Measurements from ENCODE around the gene ADAMTS16. TPM values are rescaled to one million over a fixed set of nuclear protein-coding genes. Genes with fewer than 3 reads are reported as not detected.

Gene ADAMTS16
- total RNA-seq, 1 donor: 0.27 TPM

DNA sequence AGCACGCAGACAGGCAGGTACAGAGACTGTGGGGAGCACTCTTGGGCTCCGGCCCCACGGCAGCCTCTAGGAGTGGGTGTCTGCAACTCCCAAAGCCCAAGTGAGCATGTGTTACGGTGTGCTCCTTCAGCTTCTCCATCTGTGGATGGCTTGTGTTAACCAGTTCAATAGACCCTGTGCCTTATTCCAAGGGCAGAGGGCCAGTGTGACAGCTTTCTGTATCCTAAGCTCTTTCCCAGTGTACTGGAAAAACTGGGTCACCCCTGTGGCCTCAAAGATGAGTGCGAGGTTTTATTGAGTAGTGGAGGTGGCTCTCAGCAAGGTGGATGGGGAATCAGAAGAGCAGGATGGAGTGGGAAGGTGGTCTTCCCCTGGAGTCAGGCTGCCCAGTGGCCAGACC is 78.3 kb downstream of the ADAMTS16 start:
- TF ChIP-seq, protein P1, sequence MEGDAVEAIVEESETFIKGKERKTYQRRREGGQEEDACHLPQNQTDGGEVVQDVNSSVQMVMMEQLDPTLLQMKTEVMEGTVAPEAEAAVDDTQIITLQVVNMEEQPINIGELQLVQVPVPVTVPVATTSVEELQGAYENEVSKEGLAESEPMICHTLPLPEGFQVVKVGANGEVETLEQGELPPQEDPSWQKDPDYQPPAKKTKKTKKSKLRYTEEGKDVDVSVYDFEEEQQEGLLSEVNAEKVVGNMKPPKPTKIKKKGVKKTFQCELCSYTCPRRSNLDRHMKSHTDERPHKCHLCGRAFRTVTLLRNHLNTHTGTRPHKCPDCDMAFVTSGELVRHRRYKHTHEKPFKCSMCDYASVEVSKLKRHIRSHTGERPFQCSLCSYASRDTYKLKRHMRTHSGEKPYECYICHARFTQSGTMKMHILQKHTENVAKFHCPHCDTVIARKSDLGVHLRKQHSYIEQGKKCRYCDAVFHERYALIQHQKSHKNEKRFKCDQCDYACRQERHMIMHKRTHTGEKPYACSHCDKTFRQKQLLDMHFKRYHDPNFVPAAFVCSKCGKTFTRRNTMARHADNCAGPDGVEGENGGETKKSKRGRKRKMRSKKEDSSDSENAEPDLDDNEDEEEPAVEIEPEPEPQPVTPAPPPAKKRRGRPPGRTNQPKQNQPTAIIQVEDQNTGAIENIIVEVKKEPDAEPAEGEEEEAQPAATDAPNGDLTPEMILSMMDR (IDR thresholded peaks at IDR 0.05; ENCODE audit: insufficient read depth, low read length): no peak

DNA sequence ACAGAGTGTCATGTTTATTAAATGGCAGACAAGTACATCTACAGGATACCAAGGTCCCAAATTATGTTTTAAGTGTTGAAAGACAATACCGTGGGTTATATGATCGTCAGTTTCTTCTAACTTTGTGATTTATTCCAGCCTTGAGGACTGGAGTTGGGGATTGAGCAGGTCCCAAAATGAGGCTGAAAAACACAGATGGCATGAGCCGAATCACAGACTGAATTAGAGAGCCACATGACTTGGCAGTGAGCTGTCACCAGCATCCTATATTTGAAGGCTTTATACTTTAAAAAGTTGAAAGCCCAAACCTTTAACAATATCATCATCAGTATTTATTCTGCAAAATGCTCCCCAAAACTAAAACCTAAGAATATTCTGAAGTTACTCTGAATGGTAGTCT is 79.4 kb downstream of the ADAMTS16 start:
- no peak overlapping the region for H3K4me3 ChIP-seq (ENCODE audit: low read depth, low read length)
- TF ChIP-seq, protein P1 (IDR thresholded peaks at IDR 0.05; ENCODE audit: insufficient read depth, low read length): no peak
- DNase-seq (ENCODE audit: low read depth): no peak

More for the DNA sequence above, 78.3 kb downstream of the ADAMTS16 start:
- no peak for DNase-seq (ENCODE audit: low read depth)
- no peak overlapping the region for H3K4me3 ChIP-seq (ENCODE audit: low read depth, low read length)

DNA sequence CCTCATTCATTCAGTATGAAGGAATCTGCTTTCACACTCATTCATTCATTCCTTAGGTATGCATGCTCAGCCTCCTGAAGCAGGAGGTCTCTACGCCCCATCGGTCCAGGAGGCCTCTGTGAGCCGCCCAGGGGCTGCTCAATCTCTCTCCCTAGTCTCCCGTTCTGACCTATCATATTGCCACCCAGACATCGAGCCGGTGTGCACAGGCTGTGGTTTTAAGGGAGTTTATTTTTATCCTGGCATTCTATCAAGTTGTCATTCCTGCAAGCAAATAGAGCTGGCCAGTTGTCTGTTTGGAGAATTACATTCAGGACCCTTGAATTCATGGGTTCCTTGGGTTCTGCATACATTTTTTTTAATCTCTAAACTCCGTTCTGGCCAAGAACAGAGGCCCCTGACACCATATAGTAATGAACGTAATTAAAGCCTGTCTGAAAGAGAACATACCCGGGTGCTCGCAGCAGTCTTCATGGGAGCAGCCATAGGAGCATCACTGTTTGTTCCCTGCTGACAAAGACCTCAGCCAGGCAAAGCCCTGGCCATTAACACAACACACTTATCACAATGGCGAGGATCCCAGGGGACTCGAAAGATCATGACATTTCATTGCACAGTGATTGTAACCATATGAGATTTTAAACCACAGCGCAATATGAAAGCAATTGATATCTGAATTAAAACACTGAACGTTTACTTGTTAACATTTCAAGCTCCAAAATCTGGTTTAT is 80.9 kb downstream of the ADAMTS16 start:
- no peak for DNase-seq (ENCODE audit: low read depth)
- TF ChIP-seq, protein P1 (IDR thresholded peaks at IDR 0.05; ENCODE audit: insufficient read depth, low read length): no peak
- H3K4me3 ChIP-seq (ENCODE audit: low read depth, low read length): no peak overlapping the region

DNA sequence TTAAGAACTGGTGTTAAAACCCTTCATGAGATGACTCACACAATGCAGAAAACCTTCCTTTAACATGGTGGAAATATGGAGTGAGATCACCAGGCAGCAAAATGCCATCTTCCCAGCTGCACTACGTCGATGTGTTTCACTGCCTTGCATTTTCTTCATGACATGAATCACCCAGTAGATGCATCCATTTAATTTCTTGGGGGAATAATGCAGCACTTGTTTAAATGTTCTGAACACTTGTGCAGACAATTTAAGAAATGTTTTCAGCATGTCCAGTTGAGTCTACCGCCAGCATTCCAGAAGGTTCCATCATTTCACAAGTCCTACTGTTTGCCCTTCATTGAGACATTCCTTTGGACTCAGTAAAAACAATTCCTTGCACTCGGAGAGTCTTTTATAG is 81.6 kb downstream of the ADAMTS16 start:
- peak; percentile 41 for DNase-seq (ENCODE audit: low read depth)
- no peak overlapping the region for H3K4me3 ChIP-seq (ENCODE audit: low read depth, low read length)
- TF ChIP-seq, protein P1 (IDR thresholded peaks at IDR 0.05; ENCODE audit: insufficient read depth, low read length): no peak

DNA sequence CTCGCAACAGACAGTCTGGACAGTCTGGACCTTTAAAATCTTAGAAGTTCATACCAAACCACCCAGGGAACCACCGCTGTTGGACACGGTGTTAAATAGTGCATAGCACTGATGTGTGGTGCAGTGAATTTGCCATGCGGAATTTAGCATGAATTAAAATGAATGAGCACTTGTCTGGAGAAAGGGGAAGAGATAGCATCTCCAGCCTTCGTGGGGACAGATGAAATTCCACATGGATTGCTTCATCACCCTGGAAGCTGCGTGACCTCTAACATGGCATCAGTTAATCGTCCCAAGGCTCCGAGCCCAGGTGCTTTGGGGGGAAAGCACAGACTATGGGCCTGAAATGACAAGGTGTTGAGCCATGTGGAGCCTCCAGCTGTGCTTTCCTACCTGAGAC is 91.4 kb downstream of the ADAMTS16 start:
- no peak for DNase-seq (ENCODE audit: low read depth)
- no peak overlapping the region for H3K4me3 ChIP-seq (ENCODE audit: low read depth, low read length)
- TF ChIP-seq, protein P1 (IDR thresholded peaks at IDR 0.05; ENCODE audit: insufficient read depth, low read length): no peak

DNA sequence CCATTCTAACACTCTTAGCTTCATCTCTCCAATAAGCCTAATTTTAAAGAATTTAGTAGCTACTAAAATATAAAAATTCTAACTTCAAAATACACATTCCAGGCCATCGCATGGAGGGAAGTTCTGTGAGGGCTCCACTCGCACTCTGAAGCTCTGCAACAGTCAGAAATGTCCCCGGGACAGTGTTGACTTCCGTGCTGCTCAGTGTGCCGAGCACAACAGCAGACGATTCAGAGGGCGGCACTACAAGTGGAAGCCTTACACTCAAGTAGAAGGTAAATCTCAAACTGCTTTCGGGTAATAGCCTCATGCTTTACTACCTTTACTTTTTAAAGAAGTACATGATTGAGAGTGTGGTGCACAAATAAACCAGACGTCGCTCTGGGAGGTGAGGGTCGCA is 94.8 kb downstream of the ADAMTS16 start:
- TF ChIP-seq, protein P1 (IDR thresholded peaks at IDR 0.05; ENCODE audit: insufficient read depth, low read length): no peak
- DNase-seq (ENCODE audit: low read depth): no peak
- H3K4me3 ChIP-seq (ENCODE audit: low read depth, low read length): no peak overlapping the region

DNA sequence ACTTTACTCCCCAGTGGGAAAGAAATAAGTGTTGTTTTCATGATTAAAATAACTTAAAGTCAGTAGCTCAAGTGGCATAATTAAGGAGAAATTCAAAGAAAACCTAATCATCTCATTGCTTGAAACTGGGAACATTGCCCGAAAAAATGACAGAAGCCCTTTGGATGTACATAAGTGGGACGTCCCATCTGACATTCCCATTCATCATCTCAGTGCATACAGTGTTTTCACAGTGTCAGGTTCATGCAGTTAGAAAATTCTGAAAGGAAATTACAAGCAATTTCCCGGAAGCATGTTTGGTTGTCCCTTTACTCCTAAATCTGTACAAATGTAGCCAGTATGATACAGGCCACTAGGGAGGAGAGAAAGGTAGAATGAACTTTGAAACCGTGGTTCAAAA is 95.6 kb downstream of the ADAMTS16 start:
- TF ChIP-seq, protein P1 (IDR thresholded peaks at IDR 0.05; ENCODE audit: insufficient read depth, low read length): no peak
- no peak for DNase-seq (ENCODE audit: low read depth)

More for the DNA sequence above, 95.6 kb downstream of the ADAMTS16 start:
- no peak overlapping the region for H3K4me3 ChIP-seq (ENCODE audit: low read depth, low read length)
